HepG2 (cell line): ENCODE results near the gene ABL2.

Experiments
- ATF2 ChIP-seq: sonication (generic); formaldehyde crosslinking; IDR thresholded peaks from 2 replicates; pipeline ENCODE4 v1.4.0; 2020; ENCODE audit warnings: missing genetic modification reagents
- CHD4 ChIP-seq: fragments of 200-600 bp; sonication (generic); IDR thresholded peaks from 2 replicates; pipeline ENCODE4 v1.7.0; 2017; ENCODE audit warnings: mild to moderate bottlenecking, low read length, borderline replicate concordance
- FOXK1 ChIP-seq: sonication (generic); formaldehyde crosslinking; IDR thresholded peaks from 2 replicates; pipeline ENCODE4 v1.4.0; 2020; ENCODE audit warnings: low read depth, missing genetic modification reagents, borderline replicate concordance
- RXRA ChIP-seq: sonication (generic); formaldehyde crosslinking; IDR thresholded peaks from 2 replicates; pipeline ENCODE4 v1.5.1; 2020; ENCODE audit warnings: missing genetic modification reagents
- ZNF616 ChIP-seq: sonication (generic); formaldehyde crosslinking; IDR thresholded peaks from 2 replicates; pipeline ENCODE4 v1.5.0; 2020; ENCODE audit warnings: low read depth, mild to moderate bottlenecking, missing genetic modification reagents
- TF ChIP-seq, protein P1 (sequence below), 2 experiments: IDR thresholded peaks; 2 replicates each; pipeline ENCODE4 v1.6.1; 2011 to 2012; ENCODE audit warnings: low read length in 2 of 2, borderline replicate concordance in 1 of 2, low read depth in 1 of 2, mild to moderate bottlenecking in 1 of 2, moderate library complexity in 1 of 2
- TF ChIP-seq, protein P2 (sequence below): sonication (generic); IDR thresholded peaks from 2 replicates; pipeline ENCODE4 v1.6.1; 2016; ENCODE audit warnings: low read depth, borderline replicate concordance

GRCh38 chr1:179187043-179187442, 42.4 kb downstream of the ABL2 start:
- TF ChIP-seq ZNF616 (CRISPR knock-in tag): no peak
- TF ChIP-seq CHD4: no peak
- TF ChIP-seq, protein P1, sequence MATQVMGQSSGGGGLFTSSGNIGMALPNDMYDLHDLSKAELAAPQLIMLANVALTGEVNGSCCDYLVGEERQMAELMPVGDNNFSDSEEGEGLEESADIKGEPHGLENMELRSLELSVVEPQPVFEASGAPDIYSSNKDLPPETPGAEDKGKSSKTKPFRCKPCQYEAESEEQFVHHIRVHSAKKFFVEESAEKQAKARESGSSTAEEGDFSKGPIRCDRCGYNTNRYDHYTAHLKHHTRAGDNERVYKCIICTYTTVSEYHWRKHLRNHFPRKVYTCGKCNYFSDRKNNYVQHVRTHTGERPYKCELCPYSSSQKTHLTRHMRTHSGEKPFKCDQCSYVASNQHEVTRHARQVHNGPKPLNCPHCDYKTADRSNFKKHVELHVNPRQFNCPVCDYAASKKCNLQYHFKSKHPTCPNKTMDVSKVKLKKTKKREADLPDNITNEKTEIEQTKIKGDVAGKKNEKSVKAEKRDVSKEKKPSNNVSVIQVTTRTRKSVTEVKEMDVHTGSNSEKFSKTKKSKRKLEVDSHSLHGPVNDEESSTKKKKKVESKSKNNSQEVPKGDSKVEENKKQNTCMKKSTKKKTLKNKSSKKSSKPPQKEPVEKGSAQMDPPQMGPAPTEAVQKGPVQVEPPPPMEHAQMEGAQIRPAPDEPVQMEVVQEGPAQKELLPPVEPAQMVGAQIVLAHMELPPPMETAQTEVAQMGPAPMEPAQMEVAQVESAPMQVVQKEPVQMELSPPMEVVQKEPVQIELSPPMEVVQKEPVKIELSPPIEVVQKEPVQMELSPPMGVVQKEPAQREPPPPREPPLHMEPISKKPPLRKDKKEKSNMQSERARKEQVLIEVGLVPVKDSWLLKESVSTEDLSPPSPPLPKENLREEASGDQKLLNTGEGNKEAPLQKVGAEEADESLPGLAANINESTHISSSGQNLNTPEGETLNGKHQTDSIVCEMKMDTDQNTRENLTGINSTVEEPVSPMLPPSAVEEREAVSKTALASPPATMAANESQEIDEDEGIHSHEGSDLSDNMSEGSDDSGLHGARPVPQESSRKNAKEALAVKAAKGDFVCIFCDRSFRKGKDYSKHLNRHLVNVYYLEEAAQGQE (IDR thresholded peaks at IDR 0.05; ENCODE audit: borderline replicate concordance in 1 of 2, low read depth in 1 of 2, low read length in 2 of 2): no peak
- TF ChIP-seq ATF2 (CRISPR knock-in tag): no peak
- no peak for TF ChIP-seq FOXK1 (CRISPR knock-in tag)
- TF ChIP-seq, protein P2, sequence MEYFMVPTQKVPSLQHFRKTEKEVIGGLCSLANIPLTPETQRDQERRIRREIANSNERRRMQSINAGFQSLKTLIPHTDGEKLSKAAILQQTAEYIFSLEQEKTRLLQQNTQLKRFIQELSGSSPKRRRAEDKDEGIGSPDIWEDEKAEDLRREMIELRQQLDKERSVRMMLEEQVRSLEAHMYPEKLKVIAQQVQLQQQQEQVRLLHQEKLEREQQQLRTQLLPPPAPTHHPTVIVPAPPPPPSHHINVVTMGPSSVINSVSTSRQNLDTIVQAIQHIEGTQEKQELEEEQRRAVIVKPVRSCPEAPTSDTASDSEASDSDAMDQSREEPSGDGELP: no peak
- no peak for TF ChIP-seq RXRA (CRISPR knock-in tag)
